Retina (tissue), 1 donor: ENCODE measurements around the gene ATP6V1G2.
"Not testable (repeated sequence)": the region's sequence is repeated elsewhere in the genome, so short reads cannot be mapped to it uniquely, and the experiment has no call there.

Source experiments
- DNase-seq: peaks from one replicate; pipeline ENCODE4 v3.0.0-alpha.2; 2016

ATP6V1G2 gene

DNA sequence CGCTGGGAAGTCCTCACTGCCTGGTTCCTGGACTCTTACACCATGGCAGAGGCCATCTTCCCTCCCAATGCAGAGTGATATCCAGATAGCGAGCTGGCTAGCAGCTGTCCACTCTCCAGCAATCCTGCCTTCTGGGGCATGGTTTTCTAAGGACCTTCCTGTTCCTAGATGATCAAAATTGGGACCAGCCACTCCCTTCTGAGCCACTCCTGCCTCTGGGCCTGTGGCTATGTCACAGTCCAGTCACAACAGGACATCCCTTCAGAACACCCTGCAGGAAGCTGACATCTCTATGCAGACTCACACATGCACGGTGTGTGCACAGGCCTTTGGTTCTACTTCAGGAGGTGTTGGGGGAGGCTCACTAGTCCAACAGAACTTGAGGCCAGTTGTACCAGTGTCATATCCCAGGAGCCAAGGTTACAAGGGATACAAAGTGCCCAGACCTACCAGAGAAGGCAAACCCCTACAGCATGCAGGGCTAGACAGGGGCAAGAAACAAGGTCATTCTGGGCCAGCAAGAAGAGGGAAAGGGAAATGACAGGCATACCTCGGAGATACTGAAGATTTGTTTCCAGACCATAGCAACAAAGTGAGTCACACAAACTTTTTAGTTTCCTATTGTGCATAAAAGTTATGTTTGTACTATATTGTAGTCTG, 20.3 kb downstream of the ATP6V1G2 start:
- DNase-seq, result no peak

DNA sequence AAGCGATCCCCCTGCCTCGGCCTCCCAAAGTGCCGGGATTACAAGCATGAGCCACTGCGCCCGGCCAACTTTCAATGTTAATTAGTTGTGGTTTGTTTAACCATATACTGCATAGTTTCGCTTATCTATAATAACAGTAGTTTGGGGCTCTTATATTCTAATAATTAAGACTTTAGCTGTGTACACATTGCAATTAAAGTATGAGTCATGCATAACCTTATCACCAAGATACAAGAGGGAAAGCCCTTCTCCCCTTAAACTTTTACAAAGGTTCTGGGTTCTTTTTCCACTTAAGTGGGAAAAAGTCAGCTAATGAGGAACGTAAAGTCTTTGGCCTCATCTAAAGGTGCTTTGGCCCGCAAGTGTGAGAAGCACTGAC, 20.9 kb downstream of the ATP6V1G2 start:
- DNase-seq, result no peak

DNA sequence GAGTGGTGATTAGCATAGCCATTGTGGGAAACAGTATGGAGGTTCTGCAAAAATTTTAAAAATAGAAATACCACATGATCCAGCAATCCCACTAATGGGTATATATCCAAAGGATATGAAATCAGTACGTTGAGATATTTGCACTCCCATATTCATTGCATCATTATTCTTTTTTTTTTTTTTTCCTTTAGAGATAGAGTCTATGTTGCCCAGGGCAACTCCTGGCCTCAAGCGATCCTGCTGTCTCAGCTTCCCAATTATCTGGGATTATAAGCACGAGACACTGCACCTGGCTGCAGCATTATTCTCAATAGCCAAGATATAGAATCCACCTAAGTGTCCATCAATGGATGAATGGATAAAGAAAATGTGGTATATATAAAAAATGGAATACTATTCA, 24.6 kb downstream of the ATP6V1G2 start:
- DNase-seq, result no peak

DNA sequence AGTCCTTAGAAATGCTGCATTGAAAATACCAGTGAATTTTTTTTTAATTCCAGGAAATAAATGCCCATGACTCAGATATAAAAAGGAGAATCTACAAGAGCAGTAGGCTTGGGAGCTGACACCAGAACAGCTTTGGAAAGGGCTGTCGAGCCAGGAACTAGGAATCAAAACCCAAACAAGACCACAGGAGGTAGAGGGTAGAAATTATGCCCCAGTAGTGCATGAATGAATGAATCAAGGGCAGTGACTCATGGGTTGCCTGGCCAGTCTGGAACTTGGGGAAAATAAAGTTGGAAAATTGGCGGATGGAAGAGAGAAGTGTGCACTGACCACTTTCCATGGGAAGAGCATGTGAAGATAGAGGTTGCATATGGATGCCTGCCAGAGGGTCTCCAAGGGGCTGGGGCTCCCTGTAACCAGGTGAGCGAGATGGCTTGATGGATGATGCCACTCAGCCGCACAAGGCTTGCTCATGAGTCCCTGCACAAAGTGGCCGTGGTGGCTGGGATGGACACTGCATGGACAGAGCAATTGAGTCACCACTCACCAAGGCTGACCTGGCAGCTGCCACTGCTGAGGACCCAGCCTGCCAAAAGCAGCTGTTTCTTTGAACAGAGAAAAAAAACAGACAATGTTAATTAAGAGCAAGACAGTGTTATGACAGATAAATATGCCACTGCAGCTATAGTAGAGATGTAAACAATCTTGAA, 32.8 kb downstream of the ATP6V1G2 start:
- DNase-seq, result no peak

DNA sequence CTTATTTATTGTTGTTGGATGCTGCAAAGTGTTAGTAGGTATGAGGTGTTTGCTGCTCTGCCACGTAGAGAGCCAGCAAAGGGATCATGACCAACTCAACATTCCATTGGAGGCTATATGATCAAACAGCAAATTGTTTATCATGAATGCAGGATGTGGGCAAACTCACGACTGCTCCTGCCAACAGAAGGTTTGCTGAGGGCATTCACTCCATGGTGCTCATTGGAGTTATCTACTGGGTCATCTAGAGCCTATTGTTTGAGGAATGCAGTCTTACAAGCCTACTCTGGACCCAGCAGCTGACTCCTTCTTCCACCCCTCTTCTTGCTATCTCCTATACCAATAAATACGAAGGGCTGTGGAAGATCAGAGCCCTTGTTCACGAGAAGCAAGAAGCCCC, 36.4 kb downstream of the ATP6V1G2 start:
- no peak for DNase-seq

DNA sequence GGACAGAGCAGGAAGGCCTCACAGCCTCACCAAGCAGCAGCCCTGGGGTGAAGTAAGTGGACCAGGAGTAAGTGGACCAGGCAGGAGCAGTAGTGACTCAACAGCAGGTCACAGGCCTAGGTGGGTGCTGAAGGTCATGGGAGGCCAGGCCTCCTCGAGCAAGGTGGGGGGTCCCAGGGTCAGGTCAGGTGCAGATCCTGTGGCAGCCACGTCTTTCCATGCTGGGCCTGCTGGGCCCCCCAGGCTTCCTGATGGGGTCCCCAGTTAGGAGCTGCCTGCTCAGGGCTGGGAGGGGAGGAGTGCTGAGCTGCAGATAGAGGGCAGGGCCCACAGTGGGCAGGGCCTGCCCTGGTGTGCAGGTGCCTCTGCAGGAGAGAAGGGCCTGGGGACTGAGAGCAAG, 37.4 kb downstream of the ATP6V1G2 start:
- DNase-seq, result not testable (repeated sequence)

DNA sequence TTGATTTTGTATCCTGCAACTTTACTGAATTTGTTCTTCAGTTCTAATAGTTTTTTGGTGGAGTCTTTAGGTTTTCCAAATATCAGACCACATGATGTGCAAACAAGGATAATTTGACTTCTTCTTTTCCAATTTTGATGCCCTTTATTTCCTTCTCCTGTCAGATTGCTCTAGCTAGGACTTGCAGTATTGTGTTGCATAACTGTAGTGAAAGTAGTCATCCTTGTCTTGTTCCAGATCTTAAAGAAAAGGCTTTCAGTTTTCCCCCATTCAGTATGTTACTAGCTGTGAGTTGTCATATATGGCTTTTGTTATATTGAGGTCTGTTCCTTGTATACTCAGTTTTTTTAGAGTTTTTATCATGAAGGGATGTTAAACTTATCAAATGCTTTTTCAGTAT, 43.8 kb downstream of the ATP6V1G2 start:
- no peak for DNase-seq

DNA sequence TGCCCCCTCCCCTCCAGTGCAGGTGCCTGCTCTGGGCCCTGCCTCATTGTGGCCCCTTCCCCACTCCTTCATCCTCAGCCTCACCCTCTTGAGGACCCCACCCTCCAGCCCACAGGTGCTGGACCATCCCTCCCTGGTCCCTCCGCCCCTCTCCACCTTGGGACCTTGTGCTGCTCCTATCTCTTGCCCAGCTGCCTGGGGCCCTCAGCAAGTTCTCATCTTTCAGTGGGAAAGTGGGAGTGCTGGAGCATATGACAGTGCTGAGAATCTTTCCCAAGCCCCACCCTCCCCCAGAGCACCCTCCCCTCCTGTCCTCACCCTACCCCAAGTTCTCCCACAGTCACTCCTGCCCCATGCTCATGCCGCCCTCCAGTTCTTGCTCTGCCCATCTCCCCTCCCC, 46.8 kb downstream of the ATP6V1G2 start:
- DNase-seq, result not testable (repeated sequence)

DNA sequence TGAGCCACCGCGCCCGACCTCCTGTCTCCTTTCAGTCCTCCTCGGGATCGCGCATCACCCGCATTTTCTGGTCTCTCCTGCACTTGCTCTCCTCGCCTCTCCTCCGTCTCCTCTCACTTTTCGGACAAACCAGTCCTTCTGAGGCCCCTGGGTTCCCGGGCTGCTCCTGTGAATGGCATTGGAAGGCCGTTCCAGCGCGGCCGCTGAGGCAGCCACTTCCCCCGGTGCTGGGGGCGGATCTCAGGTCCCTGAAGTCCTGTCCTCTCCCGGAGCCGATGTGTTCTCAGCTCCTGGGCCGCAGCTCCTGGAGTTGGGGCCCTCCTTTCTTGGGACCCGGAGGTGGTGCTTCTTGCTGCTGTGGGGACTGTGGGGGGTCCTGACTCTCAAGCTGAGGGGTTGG, 47.7 kb downstream of the ATP6V1G2 start:
- peak; percentile 51 for DNase-seq

DNA sequence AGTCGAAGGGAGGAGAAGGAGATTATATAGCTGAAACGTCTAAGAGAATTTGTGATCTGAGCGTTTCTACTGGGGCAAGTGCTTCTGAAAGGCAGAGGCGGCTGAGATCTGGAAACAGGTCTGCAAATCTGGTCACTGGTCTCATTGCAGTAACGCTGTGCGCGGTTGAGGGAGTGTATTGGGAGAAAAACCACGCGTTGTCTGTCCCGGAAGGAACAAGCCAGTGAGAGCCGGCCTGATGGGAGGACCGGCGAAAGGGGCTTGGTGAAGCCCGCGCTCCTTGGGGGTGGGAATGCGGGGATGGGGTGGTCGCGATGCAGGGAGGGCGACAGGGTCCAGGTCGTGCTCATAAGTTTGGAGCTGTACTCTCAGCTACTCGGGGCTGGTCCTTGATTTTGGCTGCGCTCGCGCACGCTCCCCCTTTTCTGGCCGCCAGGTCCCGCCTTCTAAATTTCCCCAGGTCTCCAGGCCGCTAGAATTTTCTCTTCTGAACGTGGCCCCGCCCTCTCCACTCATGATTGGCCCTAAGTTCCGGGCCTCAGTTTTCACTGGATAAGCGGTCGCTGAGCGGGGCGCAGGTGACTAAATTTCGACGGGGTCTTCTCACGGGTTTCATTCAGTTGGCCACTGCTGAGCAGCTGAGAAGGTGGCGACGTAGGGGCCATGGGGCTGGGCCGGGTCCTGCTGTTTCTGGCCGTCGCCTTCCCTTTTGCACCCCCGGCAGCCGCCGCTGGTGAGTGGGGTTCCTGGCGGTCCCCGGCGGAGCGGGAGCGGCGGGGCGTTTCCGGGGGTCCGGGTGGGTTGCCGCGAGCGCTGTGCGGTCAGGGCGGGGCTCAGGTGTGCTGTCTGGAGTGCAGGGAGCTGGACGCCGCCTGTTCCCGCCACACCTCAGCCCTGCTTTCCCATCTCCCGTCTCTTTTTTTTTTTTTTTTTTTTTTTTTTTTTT, 48.6 kb downstream of the ATP6V1G2 start, which contains the start of gene MICB:
Gene MICB (plus strand): TSS at position 615 of the 946 bp plus-strand sequence. CDS start 49 bp downstream, at position 664.
- DNase-seq, result peak; percentile 63

DNA sequence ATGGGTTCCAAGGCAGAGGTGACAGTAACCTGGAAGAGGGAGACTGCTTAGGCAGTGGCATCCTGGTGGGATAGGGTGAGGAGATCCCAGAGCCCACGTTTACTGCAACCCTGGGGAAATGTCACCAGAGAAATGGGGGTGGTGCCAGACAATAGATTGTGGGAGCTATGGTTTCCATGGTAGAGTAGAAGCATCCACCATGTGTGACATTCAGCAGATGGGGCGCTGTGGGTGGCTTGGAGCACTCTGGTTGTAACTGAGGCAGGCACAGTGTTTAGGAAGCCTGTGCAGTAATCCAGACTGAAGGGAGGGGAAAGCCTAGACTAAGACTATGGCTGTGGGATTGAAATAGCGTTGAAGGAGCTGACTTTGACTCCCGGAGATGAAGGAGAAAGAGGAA, 49.6 kb downstream of the ATP6V1G2 start:
- not testable (repeated sequence) for DNase-seq

DNA sequence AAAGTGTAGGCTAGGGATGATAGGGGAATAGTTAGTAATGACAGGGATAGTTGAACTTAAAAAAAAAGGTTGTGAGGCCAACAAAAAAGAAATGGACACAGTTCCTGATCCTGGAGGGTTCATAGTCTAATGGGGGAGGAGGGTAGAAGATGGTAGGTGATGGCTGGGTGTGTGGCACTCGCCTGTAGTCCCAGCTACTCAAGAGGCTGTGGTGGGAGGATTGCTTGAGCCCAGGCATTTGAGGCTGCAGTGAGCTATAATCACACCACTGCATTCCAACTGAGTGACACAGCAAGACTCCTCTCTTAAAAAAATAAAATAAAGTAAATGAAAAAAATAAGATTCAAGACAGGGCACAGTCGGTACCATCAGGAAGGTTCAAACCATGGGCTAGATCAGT, 50.8 kb downstream of the ATP6V1G2 start:
- no peak for DNase-seq
